ENCODE measurements around the gene IGFBP2.

The IGFBP2 gene

GRCh38 chr2:216652566-216652965, 19.3 kb downstream of the IGFBP2 start:
- ChIA-PET POLR2A (ENCODE audit: low non-redundant PET) (interaction anchor here (0.6 kb wide), 1 partner anchor 100 kb away, joined by 3 read pairs; no protein-coding TSS in a partner anchor), CTCF (interaction anchor here (0.6 to 0.9 kb wide), 2 partner anchors 133 to 447 kb away, joined by 4 read pairs; no protein-coding TSS in a partner anchor)
- no peak for DNase-seq (ENCODE audit: low spot score)
- TF ChIP-seq CTCF (conservative IDR thresholded peaks at IDR 0.05; ENCODE audit: low read depth), result no peak
- peak overlapping the region; percentile 84 for H3K27ac ChIP-seq

- CTCF ChIA-PET, result interaction anchor here (0.9 kb wide), 1 partner anchor 134 kb away, joined by 4 read pairs; no protein-coding TSS in a partner anchor
- POLR2A ChIA-PET (ENCODE audit: low non-redundant PET), result no interaction called here
- no peak for TF ChIP-seq CTCF (conservative IDR thresholded peaks at IDR 0.05; ENCODE audit: low read depth)
- DNase-seq (ENCODE audit: low spot score), result no peak
- H3K27ac ChIP-seq, result no peak overlapping the region
These were observed 20.0 kb downstream of the IGFBP2 start for GRCh38 chr2:216653093-216653799.

- no peak for TF ChIP-seq CTCF (conservative IDR thresholded peaks at IDR 0.05; ENCODE audit: low read depth)
- H3K27ac ChIP-seq, result no peak overlapping the region
- POLR2A ChIA-PET (ENCODE audit: low non-redundant PET), result no interaction called here
- CTCF ChIA-PET, result interaction anchor here (0.9 kb wide), 1 partner anchor 13 kb away, joined by 3 read pairs; no protein-coding TSS in a partner anchor
- DNase-seq (ENCODE audit: low spot score), result no peak
These were observed 20.7 kb downstream of the IGFBP2 start for GRCh38 chr2:216653931-216654365.

GRCh38 chr2:216654528-216655052, 21.4 kb downstream of the IGFBP2 start:
- ChIA-PET CTCF (interaction anchor here (0.9 kb wide), 1 partner anchor 12 kb away, joined by 3 read pairs; no protein-coding TSS in a partner anchor), POLR2A (ENCODE audit: low non-redundant PET) (no interaction called here)
- TF ChIP-seq CTCF (conservative IDR thresholded peaks at IDR 0.05; ENCODE audit: low read depth), result no peak
- DNase-seq (ENCODE audit: low spot score), result no peak
- peak overlapping the region; percentile 33 for H3K27ac ChIP-seq

GRCh38 chr2:216657086-216657855, 24.1 kb downstream of the IGFBP2 start:
- ChIA-PET POLR2A (ENCODE audit: low non-redundant PET) (no interaction called here), CTCF (interaction anchor here (0.7 kb wide), 1 partner anchor 66 kb away, joined by 3 read pairs; no protein-coding TSS in a partner anchor)
- no peak for DNase-seq (ENCODE audit: low spot score)
- no peak for TF ChIP-seq CTCF (conservative IDR thresholded peaks at IDR 0.05; ENCODE audit: low read depth)
- peak overlapping the region; percentile 98 for H3K27ac ChIP-seq

GRCh38 chr2:216657980-216658379, 24.8 kb downstream of the IGFBP2 start:
- ChIA-PET CTCF (no interaction called here), POLR2A (ENCODE audit: low non-redundant PET) (no interaction called here)
- H3K27ac ChIP-seq, result peak overlapping the region; percentile 98
- TF ChIP-seq CTCF (conservative IDR thresholded peaks at IDR 0.05; ENCODE audit: low read depth), result no peak
- no peak for DNase-seq (ENCODE audit: low spot score)
